GM23338 (cell line): ENCODE data around the gene ARPC5. TPM values are rescaled to one million over a fixed set of nuclear protein-coding genes. Genes with fewer than 3 reads are reported as not detected.
A peak's percentile ranks its signal among the peaks of the same experiment; 100 is the strongest.

Source experiments
- ATAC-seq: fragments of 200-7000 bp; cut with Tn5 transposase; 3 replicates; pipeline ENCODE4 v1.9.1; 2020
- DNase-seq: peaks from one replicate; pipeline ENCODE4 v3.0.0-alpha.2; 2015; ENCODE audit warnings: low spot score
- H2AFZ ChIP-seq: fragments of 200-600 bp; sonication (generic); 2 replicates; pipeline ENCODE4 v1.8.0; 2016; ENCODE audit warnings: antibody characterized with exemption, mild to moderate bottlenecking, moderate library complexity
- H3F3A ChIP-seq: fragments of 200-600 bp; sonication (generic); replicated peaks from 2 replicates; pipeline ENCODE4 v1.8.0; 2017; ENCODE audit warnings: antibody characterized with exemption, mixed run types, low read depth
- H3K27ac ChIP-seq: fragments of 200-600 bp; sonication (generic); 2 replicates; pipeline ENCODE4 v1.6.1; 2016; ENCODE audit warnings: low read depth
- H3K27me3 ChIP-seq: fragments of 200-600 bp; sonication (generic); 2 replicates; pipeline ENCODE4 v1.8.0; 2016; ENCODE audit warnings: mild to moderate bottlenecking, mixed run types, moderate library complexity; ENCODE audit not compliant: insufficient read depth
- H3K36me3 ChIP-seq: fragments of 200-600 bp; sonication (generic); 2 replicates; pipeline ENCODE4 v1.8.0; 2016; ENCODE audit warnings: mild to moderate bottlenecking; ENCODE audit not compliant: insufficient read depth
- H3K4me1 ChIP-seq: fragments of 200-600 bp; sonication (generic); 2 replicates; pipeline ENCODE4 v1.8.0; 2016; ENCODE audit warnings: mild to moderate bottlenecking, moderate library complexity; ENCODE audit not compliant: insufficient read depth
- H3K4me2 ChIP-seq: fragments of 200-600 bp; sonication (generic); 2 replicates; pipeline ENCODE4 v1.7.1; 2017; ENCODE audit warnings: mixed run types
- H3K4me3 ChIP-seq: fragments of 200-600 bp; sonication (generic); 2 replicates; pipeline ENCODE4 v1.6.1; 2016; ENCODE audit warnings: mixed run types
- H3K79me2 ChIP-seq: fragments of 200-600 bp; sonication (generic); replicated peaks from 2 replicates; pipeline ENCODE4 v1.8.0; 2017; ENCODE audit warnings: mild to moderate bottlenecking; ENCODE audit not compliant: insufficient read depth
- H3K9me2 ChIP-seq: fragments of 200-600 bp; sonication (generic); 2 replicates; pipeline ENCODE4 v1.8.0; 2017; ENCODE audit not compliant: insufficient read depth
- H4K20me1 ChIP-seq: fragments of 200-600 bp; sonication (generic); replicated peaks from 2 replicates; pipeline ENCODE4 v1.8.0; 2017; ENCODE audit warnings: mild to moderate bottlenecking; ENCODE audit not compliant: insufficient read depth
- H3K27ac Mint-ChIP-seq: 2 replicates; pipeline ENCODE4 v1.8.0; 2020; ENCODE audit warnings: inconsistent platforms, mild to moderate bottlenecking, moderate library complexity, mixed read lengths
- H3K27me3 Mint-ChIP-seq: 3 replicates; pipeline ENCODE4 v1.8.0; 2022; ENCODE audit warnings: low read depth, mild to moderate bottlenecking, moderate library complexity, mixed read lengths, inconsistent platforms; ENCODE audit not compliant: insufficient read depth, poor library complexity
- H3K36me3 Mint-ChIP-seq: 3 replicates; pipeline ENCODE4 v1.8.0; 2021; ENCODE audit warnings: low read depth, mild to moderate bottlenecking, inconsistent platforms, moderate library complexity, mixed read lengths
- H3K4me1 Mint-ChIP-seq: 3 replicates; pipeline ENCODE4 v1.8.0; 2020; ENCODE audit warnings: mild to moderate bottlenecking, inconsistent platforms, mixed read lengths
- H3K4me3 Mint-ChIP-seq: 3 replicates; pipeline ENCODE4 v1.8.0; 2021; ENCODE audit warnings: moderate library complexity, mild to moderate bottlenecking, inconsistent platforms, mixed read lengths
- H3K9me3 Mint-ChIP-seq: 3 replicates; pipeline ENCODE4 v1.8.0; 2020; ENCODE audit warnings: moderate library complexity, mild to moderate bottlenecking, inconsistent platforms, mixed read lengths
- ETS1 ChIP-seq: IDR thresholded peaks from 2 replicates; pipeline ENCODE4 v1.6.1; 2016; ENCODE audit warnings: antibody characterized with exemption
- JUNB ChIP-seq: IDR thresholded peaks from one replicate; pipeline ENCODE4 v1.6.1; 2016; ENCODE audit warnings: antibody characterized with exemption; ENCODE audit not compliant: unreplicated experiment
- STAT1 ChIP-seq: IDR thresholded peaks from one replicate; pipeline ENCODE4 v1.6.1; 2016; ENCODE audit warnings: antibody characterized with exemption; ENCODE audit not compliant: unreplicated experiment
- ZNF331 ChIP-seq: fragments of 250-450 bp; sonication (Bioruptor Pico); IDR thresholded peaks from 2 replicates; pipeline ENCODE4 v1.5.0; 2020; ENCODE audit warnings: low read depth, mild to moderate bottlenecking, moderate library complexity
- ZNF462 ChIP-seq: fragments of 250-450 bp; sonication (Bioruptor Pico); IDR thresholded peaks from 2 replicates; pipeline ENCODE4 v1.5.0; 2020; ENCODE audit warnings: mild to moderate bottlenecking, moderate library complexity
- polyA plus RNA-seq: library from polyadenylated mRNA; unstranded; fragments of >200 nt; fragmentation: Nextera tagmentation; extraction: Ambion mirVana; gene quantifications from 2 replicates; pipeline ENCODE4 v1.2.1, GENCODE V29; 2016
- total RNA-seq: library from RNA; depleted of rRNA; stranded (reverse); fragments of >200 nt; shearing (Covaris generic); gene quantifications from 2 replicates; pipeline ENCODE4 v1.2.3, GENCODE V29; 2014

The ARPC5 gene
- total and polyA plus RNA-seq, 2 experiments from 2014 or later: 75.4 to 98.9 TPM

GRCh38 chr1:183586455-183586854, 49.1 kb downstream of the ARPC5 start (continued):
- TF ChIP-seq ZNF462 (CRISPR knock-in tag) (no peak), STAT1 (no peak), JUNB (no peak), ZNF331 (CRISPR knock-in tag) (no peak), ETS1 (no peak)

GRCh38 chr1:183585038-183585437, 50.5 kb downstream of the ARPC5 start:
- DNase-seq: peak; percentile 42
- Histone ChIP-seq H3K27me3 (no peaks in the 10 kb centered on the region), H3K4me3 (no peak overlapping the region), H3K9me2 (no peaks in the 10 kb centered on the region), H3K4me2 (no peak overlapping the region), H3K4me1 (peaks cover 18% of the 10 kb centered on the region), H4K20me1 (no peaks in the 10 kb centered on the region), H3K36me3 (no peaks in the 10 kb centered on the region), H2AFZ (no peak overlapping the region), H3F3A (no peaks in the 10 kb centered on the region), H3K27ac (no peak overlapping the region), H3K79me2 (no peaks in the 10 kb centered on the region)
- H3K4me1 Mint-ChIP-seq: peaks cover 13% of the 10 kb centered on the region
- peaks cover 14% of the 10 kb centered on the region for H3K27me3 Mint-ChIP-seq
- H3K36me3 Mint-ChIP-seq: no peaks in the 10 kb centered on the region
- H3K9me3 Mint-ChIP-seq: no peaks in the 10 kb centered on the region; the same call in 2 of the 3 replicates
- H3K4me3 Mint-ChIP-seq: no peak overlapping the region
- ATAC-seq: no peak
- H3K27ac Mint-ChIP-seq: no peak overlapping the region
- TF ChIP-seq STAT1: no peak
